Activated CD4-positive, alpha-beta T cell treated with anti-CD3 and anti-CD28 coated beads, Interleukin-10, Interleukin-2, amounts not matched to agents 100 ng/mL and 50 ng/mL, durations not matched to agents 16 hours and 8 hours (primary cell): Measurements from ENCODE around the gene REN.

Experiments used
- DNase-seq: peaks from one replicate; pipeline ENCODE4 v3.0.0-alpha.2; 2020

The REN gene

DNA sequence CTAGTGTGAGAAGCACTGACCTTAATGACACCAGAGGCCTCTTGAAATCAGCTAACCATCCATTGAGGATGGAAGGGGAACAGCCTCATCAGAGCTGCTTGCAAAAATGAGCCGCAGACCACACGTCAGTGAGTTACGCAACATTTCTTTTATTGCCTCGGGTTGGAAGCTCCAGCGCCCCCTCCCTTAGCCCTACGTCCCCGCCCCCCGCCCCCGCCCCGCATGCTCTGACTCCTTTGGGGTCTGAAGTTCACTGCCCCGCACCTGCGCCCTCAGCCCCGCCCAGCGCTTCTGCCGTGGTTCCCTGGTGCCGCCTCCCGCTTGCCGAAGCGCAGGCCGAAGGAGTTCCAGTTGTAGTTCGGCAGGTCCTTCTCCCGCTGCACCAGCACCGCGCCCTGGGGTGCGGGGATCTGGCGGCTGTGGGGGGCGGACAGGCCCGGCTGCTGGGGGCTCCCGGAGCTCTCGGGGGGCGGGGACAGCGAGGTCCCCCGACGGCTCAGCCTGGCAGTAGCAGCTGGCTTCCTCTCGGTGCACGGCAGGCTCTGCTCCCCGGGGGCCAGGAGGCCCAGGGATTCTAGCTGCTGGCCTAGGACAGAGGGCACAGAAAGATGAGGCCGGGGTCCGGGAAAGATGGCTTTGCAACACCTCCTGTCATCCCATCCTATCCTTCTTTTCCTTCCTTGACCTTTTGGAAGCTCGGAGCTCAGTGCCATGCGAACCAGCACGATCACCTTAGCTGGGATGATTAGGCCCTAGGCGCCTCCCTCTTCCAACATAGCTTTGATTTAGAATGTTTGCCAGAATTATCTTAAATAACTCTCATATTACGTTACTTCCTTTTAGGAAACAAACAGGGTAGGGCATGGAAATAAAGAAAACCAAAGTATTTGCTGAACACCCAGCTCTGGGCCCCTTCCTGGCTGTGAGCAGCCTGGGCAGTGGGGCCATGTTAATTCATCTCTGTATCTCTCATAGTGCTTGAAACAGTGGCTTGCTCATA is 24.4 kb upstream of the REN start:
- peak; percentile 18 for DNase-seq

DNA sequence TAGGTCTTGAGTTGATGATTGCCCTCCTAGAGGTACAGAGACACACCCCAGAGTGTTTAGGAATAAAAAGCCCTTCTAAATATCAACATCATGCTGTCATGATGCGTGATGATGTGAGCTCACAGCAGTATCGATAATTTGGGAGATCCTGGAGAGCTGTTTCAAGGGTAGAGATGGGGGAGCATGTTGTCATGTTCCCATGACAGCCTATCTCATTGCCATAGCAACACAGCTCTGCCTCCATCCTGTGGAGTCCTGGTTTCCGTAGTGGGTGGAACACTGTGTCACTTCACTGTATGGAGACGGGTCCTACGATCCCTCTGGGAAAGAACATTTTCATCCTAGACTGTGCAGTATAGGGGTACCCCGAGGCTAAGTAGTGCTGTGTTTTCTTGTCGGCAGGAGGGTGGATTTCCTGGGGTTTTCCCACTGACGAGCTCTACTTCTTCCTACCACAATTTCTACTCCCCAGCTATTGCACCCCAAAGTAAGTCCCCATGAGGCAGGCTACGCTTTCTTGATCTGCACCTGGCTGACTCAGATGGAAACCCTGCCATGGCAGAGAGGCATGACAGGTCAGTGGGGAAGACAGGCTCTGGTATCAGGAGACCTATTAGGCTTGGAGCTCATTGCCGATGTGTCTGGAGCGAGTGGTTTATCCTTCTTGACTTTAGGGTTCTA is 23.0 kb upstream of the REN start:
- no peak for DNase-seq

DNA sequence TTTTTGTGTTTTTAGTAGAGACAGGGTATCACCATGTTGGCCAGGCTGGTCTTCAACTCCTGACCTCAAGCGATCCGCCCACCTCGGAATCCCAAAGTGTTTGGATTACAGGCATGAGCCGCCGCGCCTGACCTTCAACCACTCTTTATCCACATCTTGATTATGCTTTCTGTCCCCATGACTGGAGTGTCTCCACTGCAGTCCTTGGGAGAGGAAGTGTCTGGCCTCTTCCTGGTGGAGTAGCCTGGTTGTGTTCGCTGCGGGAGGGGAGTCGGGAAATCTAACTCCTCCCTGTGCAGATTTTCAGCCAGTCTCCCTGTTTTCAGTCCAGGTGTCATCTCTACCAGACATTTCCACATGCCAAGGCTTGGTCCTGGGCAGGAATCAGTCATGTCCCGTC is 20.5 kb upstream of the REN start:
- DNase-seq = no peak

DNA sequence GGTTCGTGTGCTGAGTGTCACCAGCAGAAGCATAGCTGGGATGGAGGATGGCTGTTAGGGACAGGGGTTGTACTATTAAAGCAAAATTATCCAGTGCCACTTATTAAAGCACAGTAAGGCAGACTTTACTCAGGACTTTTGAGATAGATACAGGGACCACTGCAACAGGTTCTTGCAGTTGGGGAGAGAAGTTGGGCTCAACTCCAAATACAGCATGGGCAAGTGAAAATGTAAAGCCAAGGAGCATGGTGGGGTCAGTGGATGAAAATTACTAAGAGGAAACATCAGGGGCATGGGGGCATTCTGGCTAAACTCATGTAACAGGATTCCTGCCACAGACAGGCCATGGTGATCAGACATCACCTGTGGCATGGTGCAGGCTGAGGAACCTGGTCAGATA is 15.0 kb upstream of the REN start:
- no peak for DNase-seq

DNA sequence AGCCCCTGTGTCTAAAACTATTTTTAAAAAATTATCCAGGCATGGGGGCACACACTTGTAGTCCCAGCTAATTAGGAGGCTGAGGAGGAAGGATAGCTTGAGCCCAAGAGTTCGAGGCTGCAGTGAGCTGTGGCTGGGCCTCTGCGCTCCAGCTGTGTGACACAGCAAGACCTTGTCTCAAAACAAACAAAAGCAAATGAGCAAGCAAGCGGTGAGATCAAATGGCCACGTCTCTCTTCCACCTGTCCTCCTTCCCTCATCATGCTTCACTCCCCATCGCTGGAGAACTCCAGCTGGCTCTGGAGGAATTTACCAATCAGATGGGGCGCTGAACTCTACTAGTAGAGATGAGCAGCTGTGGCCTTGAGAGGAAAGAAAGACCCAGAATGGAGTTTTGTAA is 14.0 kb upstream of the REN start:
- DNase-seq = no peak

DNA sequence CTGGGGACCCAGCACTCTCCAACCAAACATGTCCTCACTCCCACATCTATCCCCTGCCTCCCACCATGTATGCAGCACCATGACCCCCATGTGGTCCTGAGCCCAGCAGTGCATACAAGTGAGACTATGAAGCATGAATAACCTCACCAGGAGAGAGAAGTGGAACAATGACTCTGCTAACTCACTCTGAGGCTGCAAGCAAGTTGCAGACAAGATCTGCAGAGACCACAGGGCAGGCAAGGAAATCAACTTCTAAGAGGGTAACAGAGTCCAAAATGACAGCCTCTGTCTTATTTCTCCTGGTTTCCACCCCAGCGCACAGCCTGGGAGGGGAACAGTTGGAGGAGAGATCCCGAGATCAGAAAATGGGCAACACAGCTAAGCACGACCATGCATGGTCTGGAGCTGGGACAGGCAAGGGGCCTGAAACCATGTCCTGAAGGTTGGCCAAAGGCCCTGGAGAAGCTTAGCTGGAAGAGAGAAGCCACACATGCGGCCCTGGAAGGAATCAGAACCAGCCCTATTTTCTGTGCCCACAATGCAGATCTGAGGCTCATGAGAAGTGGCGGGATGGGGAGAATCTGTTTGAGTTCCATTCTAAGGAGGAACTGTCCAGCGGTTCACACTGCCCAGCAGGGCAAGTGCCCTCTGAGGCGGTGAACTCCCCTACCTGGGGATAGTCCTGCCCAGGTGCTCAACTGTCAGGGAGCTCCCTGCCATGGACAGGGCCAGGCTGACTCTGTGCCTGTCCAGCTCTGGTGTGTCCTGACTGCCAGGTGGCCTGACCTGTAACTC is 12.5 kb upstream of the REN start:
- no peak for DNase-seq

DNA sequence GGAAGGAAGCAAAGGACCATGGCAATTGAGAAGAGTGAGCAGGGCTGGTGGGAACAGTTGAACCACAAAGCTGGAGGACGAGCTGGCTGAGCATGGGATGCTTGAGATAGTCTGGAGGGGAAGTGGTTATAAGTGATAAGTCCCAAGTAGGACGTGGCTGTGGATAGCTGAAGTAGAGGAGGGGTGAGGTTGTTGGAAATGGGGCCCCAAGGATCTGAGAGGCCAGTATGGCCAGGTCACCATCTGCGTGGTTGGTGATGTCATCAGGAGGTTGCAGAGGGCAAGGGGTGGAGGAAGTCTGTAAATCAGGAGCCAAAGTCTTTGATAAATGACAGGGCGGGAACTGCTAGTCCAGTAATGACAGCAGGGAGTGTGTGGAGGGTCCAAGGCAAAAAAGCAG is 11.0 kb upstream of the REN start:
- DNase-seq = no peak

DNA sequence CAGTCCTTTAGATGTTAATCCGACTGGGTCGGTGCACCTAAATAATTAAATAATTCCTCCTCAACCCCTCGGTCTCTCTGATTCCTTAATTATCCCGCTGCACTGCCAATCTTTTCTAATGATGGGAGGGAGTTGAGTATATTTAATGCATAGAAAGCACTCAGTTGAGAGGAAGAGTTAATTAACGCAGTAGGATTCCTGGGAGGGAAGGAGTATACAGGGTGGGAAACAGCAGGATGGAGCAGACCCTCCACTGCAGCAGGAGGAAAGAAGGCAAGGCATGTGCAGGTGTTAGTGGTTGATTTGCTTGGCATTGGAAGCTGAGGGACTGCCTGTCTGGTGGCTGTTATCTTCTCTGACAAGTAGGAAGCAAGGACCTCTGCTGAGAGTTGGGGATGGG is 9.9 kb upstream of the REN start:
- no peak for DNase-seq

DNA sequence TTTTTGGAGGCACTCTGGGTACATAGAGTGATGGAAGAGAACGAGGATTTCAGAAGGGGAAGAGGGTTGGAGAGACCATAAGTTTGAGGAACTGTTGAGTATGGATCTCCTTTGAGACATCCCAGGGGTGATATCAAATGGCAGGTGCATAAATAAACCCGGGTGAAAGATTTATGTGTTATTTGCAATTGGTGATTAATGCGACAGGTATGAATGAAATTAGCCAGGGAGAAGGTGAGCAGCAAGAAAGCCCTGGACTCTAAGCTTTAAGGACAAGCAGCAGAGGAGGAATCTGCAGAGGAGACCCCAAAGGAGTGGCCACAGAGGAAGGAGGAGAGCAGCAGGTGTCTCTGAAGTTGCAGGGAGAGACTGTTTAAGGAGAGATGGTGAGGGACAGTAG is 8.8 kb upstream of the REN start:
- DNase-seq = no peak

DNA sequence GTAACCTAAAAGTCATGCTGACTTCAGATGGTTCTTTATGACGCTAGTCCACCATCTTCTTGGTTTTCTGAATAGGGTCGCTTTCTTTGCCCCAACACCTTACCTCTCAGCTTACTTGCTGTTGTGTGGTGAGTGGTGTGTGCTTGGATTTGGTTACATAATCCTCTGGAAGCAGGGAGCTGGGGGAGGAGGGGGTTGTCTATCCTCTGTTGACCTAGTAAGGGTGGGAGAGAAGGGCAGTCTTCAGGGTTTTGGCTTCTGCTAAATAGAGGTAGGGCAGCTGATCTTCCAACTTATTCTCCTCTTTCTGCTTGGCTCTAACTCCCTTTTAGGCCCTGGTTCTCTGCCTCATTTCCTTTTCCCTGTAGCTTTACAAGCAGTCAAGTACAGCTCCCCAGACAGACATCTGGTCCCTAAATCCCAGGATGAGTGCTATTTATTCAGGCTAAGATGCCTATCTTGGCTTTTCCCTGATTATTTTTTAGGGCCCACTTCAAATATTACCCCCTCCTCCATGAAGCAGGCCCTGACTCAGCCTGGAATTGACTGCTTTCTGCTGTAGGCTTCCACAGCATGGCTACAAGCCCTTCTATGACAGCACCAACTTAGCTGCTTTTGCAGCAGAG is 6.4 kb upstream of the REN start:
- no peak for DNase-seq

DNA sequence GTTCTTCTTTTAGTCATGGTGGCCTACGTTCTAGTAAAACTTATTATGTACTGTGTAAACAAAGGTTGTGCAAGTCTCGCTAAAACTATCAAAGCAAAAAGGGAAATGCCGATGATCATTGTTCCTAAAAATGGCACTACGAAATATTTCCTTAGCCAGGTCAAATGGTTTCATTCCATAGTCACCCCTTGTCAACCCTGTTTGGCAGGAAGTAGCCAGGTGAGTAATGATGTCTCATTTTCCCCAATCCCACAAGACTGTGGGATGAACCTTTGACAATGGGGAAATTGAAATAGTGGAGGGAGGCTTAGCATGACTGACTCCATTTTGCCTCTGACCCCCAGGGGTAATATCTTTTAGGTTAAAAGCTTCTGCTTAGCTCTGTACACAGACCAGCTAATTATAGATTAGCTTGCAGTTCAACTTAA is 5.6 kb upstream of the REN start:
- DNase-seq = no peak

DNA sequence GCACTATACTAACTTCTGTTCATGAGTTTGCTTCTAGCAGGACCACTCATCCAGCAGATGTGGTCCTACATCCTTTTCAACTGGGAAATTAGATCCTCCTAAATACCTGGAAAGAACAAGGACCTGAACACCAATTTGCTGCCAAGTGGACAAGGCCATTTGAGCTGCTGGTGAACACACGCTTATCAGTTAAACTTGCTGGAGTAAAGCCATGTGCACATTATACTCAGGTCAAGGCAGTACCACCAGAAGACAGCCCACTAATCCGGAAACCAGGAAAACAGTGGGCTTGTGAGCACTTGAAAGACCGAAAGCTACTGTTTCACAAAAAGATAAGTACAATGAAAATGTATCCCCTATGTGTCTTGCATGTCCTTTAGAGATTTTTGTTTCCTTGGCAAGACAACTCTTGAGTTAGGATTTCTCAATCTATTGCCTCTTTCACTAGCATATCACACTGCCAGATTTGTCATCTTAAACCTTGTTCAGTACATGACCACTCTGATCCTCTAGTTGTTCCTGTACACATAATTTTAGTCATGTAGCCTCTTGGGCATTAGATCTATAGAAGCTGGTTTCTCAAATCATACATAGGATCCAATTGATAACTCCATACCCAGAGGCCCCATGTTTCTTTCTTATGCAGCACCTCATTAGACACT is 4.5 kb upstream of the REN start:
- DNase-seq = no peak

DNA sequence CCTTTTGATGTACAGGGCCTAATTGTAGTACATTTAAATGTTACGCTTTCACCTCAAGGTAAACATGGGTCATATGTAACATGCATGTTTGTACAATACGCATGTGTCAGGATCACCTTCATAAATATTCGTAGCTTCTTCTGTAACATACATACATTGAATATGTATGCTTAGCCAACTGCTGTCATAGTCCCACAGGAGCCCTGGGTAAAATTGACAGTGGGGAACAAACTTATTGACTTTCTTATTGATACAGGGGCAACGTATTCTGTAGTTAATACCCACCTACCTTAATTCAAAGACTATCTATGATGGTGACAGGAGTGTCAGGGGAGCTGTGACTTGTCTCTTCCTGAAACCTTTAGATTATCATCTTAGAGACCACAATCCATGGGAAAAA is 3.7 kb upstream of the REN start:
- DNase-seq = no peak

DNA sequence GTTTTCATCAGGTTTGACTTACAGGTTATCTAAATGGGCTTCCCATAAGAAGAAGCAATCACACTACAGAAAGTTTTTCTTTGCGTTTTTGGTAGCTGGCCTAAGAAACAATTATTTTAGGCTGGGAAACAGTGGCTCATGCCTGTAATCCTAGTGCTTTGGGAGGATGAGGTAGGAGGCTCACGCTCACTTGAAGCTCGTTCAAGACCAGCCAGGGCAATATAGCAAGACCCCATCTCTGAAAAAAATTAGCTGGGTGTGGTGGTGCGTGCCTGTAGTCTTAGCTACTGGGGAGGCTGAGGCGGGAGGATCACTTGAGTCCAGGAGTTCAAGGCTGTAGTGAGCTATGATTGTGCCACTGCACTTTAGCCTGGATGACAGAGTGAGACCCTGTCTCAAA is 1.6 kb upstream of the REN start:
- DNase-seq = no peak

DNA sequence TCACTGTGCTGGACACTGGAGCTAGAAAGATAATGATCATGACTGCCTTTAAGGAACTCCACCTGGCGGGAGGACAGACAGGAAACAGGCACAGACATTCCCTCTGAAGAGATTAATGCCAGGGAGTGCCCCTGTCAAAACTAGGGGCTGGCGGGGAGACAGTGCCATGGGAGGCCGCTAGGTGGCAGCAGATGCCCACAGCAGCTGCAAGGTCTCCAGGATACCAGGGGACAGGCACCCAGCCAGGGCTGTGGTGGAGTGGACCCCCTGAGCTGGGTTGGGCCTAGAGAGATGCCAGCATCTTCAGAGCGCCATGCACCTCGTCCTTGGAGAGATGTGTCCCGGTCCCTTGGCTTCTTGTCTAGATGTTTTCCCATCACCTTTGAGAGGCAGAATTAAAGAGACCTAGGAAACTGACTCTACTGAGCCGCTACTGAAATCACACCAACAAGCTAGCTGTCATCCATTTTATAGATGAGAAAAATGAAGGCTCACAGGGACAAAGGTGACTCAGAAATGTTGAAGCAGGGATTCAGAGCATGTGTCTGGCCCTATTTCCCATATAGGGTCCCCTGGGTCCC is 3.6 kb downstream of the REN start:
- peak; percentile 73 for DNase-seq

DNA sequence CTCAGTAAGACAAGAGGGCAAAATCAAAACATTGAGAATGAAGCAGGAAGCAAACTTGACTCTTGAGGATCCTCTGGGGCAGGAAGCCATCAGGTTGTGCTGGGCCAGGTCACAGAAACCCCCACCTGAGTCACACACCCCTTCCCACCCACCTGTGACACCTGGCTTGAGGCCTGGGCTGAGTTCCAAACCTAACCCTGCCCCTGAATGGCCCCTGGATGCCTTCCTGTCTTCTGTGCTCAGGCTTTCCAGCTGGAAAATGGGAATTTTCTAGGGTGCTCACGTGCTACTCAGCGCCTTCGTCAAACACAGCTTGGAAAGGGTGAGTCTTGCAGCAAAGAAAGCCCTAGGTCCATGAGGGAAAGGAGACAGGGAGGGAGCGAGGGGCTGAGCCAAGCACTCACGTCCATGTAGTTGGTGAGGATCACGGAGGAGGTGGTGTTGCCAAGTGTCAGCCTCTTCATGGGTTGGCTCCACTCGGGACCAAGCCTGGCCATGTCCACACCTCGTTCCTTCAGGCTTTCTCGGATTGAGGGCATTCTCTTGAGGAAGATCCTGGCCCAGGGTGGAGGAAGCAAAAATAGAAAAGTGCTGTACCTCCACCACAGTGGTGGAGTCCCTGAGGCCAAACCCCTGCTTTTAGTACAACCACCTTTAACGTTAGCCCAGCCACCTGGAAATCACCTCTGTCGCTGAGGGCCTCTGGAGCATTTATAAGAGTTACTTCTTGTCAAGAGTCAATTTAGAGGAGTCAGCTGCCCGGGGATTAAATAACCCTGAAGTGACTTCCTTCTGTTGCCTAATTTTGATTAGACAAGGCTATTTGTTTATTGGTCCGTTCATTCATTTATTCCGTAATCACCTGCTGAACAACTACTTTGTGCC is 4.3 kb downstream of the REN start:
- DNase-seq = no peak

DNA sequence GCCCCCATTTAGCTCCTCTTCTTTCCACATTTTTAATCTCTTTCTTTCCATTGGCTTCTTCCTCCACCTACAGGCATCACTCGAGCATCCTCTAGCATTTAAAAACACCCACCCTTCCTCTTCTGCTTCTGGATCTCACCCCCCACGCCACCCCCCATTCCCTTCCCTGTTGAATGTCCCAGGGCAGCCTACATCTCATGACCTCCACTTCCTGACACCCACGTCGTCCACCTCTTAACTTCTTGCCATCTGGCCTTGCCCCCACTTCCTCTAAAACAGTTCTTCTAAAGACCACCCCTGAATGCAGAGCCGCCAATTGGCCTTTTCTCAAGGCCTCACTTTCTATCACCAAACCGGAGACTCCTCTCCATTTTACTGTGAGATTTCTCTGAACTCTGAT is 8.2 kb downstream of the REN start:
- no peak for DNase-seq

DNA sequence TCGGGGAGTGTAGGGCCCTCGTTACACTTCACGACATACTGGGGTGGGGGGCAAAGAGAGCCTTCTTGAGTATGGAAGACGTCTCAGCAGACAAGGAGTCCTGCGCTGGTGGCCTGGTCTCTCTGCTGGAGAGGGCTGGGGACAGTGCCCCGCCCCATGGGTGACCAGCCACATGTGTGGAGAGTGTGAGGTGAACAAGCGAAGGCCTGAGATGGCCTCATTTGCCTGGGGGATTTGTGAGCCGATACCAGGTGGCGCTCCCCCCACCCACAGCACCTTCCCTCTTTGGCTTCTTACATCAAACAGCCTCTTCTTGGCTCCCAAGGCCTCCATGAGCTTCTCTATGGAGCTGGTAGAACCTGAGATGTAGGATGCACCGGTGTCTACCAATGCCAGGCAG is 10.3 kb downstream of the REN start:
- no peak for DNase-seq

DNA sequence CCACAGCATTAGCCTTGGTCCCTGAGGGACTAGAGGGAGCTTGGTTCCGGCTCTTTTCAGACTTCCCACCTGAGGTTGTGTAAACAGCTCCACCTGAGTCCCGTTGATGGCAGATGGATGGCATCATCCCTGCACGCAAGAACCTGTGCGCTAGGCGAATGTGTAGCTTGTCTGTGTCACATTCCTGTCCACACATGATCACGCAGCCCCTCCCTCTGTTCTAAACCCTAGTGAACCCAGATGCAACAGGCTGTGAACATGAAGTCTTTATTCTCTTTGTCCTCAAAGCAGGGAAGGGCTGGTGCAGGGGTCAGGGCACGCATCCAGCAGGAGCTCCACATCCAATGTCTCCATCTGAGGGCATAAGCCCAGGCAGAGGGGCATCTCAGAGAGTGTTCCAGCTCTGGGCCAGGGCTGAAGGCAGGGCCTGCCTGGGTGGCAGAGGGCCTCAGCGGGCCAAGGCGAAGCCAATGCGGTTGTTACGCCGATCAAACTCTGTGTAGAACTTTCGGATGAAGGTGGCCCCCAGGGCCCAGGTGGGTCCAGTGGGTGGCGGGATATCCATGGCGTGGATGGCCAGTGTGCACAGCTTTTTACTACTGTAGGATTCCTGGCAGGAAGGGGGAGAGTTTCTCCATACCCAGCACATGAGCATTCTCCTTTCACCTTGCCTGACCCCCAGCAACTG is 11.4 kb downstream of the REN start:
- no peak for DNase-seq

DNA sequence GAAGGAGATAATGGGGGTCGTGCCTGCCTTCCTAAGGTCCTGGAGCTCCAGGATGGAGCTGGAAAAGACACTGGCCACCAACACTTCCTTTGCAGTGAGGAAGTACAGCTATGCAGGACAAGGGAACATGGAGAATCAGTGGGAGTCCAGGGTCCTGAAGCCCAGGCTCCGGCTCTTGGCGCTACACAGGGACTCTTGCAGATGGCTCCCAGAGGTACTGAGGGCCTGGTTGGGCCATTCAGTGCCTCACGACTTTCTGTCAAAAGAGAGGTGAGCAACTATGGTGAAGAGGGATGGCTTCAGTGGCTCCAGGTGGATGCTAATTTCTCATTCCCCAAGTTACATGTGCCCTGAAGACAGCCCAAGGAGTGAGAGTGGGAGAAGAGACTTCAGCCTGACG is 12.5 kb downstream of the REN start:
- DNase-seq = no peak
